Ectodermal cell (in vitro differentiated cells): ENCODE measurements around the gene DEFB119.
"Not testable (repeated sequence)": the region's sequence is repeated elsewhere in the genome, so short reads cannot be mapped to it uniquely, and the experiment has no call there.

ENCODE experiments used
- H3K27ac ChIP-seq: 2 replicates; pipeline ENCODE4 v1.7.0; 2013; ENCODE audit warnings: mild to moderate bottlenecking, low read depth, low read length; ENCODE audit not compliant: insufficient read depth, poor library complexity, severe bottlenecking
- H3K27me3 ChIP-seq: 2 replicates; pipeline ENCODE4 v1.7.0; 2013; ENCODE audit warnings: mild to moderate bottlenecking, low read length; ENCODE audit not compliant: insufficient read depth, control insufficient read depth, poor library complexity, severe bottlenecking
- H3K36me3 ChIP-seq: one replicate; pipeline ENCODE4 v1.7.0; 2013; ENCODE audit warnings: low read length; ENCODE audit not compliant: control insufficient read depth, insufficient read depth
- H3K4me1 ChIP-seq: one replicate; pipeline ENCODE4 v1.7.0; 2013; ENCODE audit warnings: low read length; ENCODE audit not compliant: control insufficient read depth, insufficient read depth
- H3K4me3 ChIP-seq: 2 replicates; pipeline ENCODE4 v1.7.0; 2013; ENCODE audit warnings: low read depth, low read length, control low read depth; ENCODE audit not compliant: insufficient read depth
- H3K9me3 ChIP-seq: 2 replicates; pipeline ENCODE4 v1.7.0; 2013; ENCODE audit warnings: mild to moderate bottlenecking, low read length, moderate library complexity; ENCODE audit not compliant: control insufficient read depth
- WGBS, 2 experiments: methylation state at CpG; one replicate each; pipeline ENCODE4 v1.1.7; 2013; ENCODE audit warnings: missing lambda C conversion rate in 2 of 2; 5-methylcytosine and 5-hydroxymethylcytosine counted together

Gene DEFB119

DNA sequence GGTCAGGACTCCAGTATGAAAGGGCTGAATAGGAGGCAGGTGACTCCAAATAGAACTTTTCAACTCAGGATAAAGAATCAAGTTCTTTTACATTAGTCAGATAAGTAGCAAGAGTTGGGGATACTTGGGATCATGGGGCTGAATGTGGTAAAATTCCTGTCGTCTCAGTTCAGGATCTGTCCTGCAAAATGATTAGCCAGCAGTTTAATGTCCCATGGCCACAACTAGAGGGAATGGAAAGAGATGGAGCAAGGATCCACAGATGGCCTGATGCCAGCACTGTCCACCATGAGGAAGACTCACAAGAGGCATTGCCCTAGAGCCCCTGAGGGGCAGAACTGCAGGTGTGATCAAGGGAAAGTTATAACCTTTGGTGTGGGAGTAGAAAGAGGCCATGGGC lies 13.5 kb upstream of the DEFB119 start:
- Histone ChIP-seq H3K36me3 (no peaks in the 10 kb centered on the region), H3K27me3 (no peaks in the 10 kb centered on the region), H3K9me3 (peaks cover 22% of the 10 kb centered on the region), H3K27ac (no peak overlapping the region), H3K4me3 (no peak overlapping the region), H3K4me1 (no peaks in the 10 kb centered on the region)
- WGBS, 2 experiments: 64 to 69% methylated on average over 1 of the region's 1 CpG

DNA sequence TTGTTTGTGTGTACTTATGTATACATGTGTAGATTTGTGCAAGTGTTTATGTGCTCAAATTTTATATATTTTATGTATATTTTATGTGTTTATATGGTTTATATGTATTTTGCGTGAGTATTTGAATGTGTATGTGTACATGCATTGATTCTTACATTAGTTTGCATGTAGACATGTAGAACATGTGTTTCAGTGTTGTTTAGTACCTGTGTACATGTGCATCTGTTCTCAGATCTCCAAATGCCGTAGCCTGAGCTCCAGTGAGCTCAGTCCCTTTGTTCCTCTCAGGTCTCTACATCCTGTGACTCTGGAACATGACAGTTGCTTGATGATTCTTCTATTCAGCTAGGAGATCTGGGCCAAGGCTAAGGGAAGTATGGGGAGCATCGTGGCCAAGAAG lies 4.5 kb upstream of the DEFB119 start:
- Histone ChIP-seq H3K4me3 (no peak overlapping the region), H3K27me3 (no peaks in the 10 kb centered on the region), H3K4me1 (no peaks in the 10 kb centered on the region), H3K27ac (no peak overlapping the region), H3K36me3 (no peaks in the 10 kb centered on the region), H3K9me3 (peaks cover 6% of the 10 kb centered on the region)
- 35 to 40% methylated on average over 3 of the region's 3 CpGs for WGBS, 2 experiments

DNA sequence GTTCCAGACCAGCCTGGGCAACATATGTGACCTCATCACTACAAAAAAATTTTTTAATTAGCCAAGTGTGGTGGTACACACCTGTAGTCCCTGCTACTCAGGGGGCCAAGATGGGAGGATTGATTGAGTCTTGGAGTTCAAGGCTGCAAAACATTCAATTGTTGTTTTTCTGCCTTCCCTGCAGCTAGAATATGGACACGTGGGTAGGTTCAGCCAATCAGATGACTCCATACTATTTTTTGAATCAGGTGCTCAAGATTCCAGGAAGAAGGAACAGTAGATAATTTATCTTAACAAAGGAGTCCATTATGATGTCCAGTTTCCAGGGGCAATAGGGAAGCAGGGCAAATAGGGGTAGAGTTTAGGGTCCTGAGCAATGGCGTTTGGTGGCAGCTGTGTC lies 2.4 kb upstream of the DEFB119 start:
- Histone ChIP-seq H3K27ac (no peak overlapping the region), H3K9me3 (peaks cover 4% of the 10 kb centered on the region), H3K4me1 (no peaks in the 10 kb centered on the region), H3K4me3 (no peak overlapping the region), H3K36me3 (no peaks in the 10 kb centered on the region), H3K27me3 (no peaks in the 10 kb centered on the region)
- WGBS, 2 experiments: 45 to 55% methylated on average over 2 of the region's 2 CpGs

DNA sequence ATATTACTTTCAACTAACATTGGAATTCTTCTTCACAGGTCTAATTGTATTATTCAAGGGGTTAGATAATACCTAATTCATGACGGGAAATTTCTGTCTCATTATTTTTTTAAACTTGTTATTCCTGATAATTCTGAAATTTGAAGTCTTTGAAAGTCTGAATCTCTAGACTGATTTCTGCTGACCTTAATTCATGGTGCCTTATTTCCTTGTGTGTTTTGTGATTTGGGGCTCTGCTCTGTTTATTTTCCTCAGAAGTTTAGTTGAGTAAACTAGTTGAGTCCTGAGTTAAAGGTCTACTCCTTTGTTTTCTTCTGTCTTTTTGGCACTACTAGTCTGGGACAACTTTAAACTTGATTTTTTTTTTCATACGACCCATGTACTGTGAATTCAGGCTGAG lies 16.0 kb downstream of the DEFB119 start:
- no peak overlapping the region for H3K27ac ChIP-seq
- H3K27me3 ChIP-seq: no peaks in the 10 kb centered on the region
- H3K36me3 ChIP-seq: no peaks in the 10 kb centered on the region
- H3K4me1 ChIP-seq: no peaks in the 10 kb centered on the region
- WGBS, 2 experiments: 50 to 67% methylated on average over 1 to 2 of the region's 2 CpGs
- H3K4me3 ChIP-seq: no peak overlapping the region
- H3K9me3 ChIP-seq: peaks cover 9% of the 10 kb centered on the region

DNA sequence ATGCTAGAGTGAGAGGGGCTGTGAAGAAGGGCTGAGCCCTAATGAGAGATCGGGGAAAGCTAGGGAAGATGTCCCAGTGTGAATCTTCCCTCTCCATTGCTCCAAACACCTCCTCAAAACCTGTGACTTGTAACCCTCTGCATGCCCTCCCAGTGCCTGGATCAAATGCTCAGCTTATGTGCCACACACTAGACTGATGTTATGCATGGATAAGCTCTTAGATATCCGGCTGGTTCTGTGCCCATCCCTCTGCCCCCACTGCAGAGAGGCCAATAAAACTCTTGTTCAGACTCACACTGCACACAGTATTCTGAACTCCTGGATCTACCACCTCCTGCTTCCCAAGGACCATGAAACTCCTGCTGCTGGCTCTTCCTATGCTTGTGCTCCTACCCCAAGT lies 22.1 kb downstream of the DEFB119 start, which contains the start of gene DEFB118:
Gene DEFB118 (plus strand): TSS at position 301 of the 400 bp plus-strand sequence. CDS start 50 bp downstream, at position 351.
- Histone ChIP-seq H3K36me3 (no peaks in the 10 kb centered on the region), H3K4me3 (no peak within 1 kb of the TSS), H3K27ac (no peak within 1 kb of the TSS), H3K9me3 (peaks cover 11% of the 10 kb centered on the region), H3K4me1 (no peaks in the 10 kb centered on the region), H3K27me3 (no peaks in the 10 kb centered on the region)
- WGBS, 2 experiments: 72 to 76% methylated on average over 2 of the region's 2 CpGs

DNA sequence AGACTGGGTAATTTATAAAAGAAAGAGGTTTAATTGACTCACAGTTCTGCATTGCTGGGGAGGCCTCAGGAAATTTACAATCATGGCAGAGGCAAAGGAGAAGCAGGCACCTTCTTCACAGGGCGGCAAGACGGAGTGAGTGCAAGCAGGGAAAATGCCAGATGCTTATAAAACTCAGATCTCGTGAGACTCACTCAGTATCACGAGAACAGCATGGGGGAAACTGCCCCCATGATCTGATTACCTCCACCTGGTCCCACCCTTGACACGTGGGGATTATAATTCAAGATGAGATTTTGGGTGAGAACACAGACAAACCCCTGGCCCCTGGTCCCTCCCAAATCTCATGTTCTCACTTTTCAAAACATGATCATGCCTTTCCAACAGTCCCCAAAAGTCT lies 26.1 kb downstream of the DEFB119 start:
- not testable (repeated sequence) for H3K27ac ChIP-seq, H3K9me3 ChIP-seq, H3K27me3 ChIP-seq, H3K4me1 ChIP-seq, H3K4me3 ChIP-seq, H3K36me3 ChIP-seq
- 56 to 61% methylated on average over 5 of the region's 5 CpGs for WGBS, 2 experiments

DNA sequence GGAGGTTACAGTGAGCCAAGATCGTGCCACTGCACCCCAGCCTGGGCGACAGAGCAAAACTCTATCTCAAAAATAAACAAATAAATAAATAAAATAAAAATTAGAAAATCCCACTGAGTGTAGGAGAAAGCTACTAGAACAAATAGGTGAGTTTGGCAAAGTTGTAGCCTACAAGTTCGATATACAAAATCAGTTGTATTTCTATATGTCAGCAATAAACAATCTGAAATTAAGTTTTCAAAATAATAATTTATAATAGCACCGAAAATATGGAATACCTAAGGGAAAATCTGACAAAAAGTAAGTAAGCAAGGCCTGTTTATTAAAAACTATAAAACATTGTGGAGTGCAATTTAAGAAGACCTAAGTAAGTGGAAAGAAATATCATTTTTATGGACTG lies 27.1 kb downstream of the DEFB119 start:
- WGBS, 2 experiments: 60 to 69% methylated on average over 1 to 2 of the region's 4 CpGs

DNA sequence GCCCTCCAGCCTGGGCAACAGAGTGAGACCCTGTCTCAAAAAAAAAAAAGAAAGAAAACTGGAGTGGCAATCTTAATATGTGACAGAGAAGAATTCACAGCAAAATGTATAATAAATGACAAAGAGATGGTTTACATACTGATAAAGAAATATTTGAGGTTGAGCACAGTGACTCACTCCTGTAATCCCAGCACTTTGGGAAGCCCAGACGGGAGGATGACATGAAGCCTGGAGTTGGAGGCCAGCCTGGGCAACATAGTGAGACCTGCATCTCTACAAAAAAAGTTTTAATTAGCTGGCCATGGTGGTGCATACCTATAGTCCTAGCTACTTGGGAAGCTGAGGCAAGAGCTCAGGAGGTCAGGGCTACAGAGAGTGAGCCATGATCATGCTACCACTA lies 34.4 kb downstream of the DEFB119 start:
- Histone ChIP-seq H3K9me3 (peaks cover 16% of the 10 kb centered on the region), H3K36me3 (no peaks in the 10 kb centered on the region), H3K27me3 (no peaks in the 10 kb centered on the region), H3K27ac (no peak overlapping the region), H3K4me3 (no peak overlapping the region), H3K4me1 (no peaks in the 10 kb centered on the region)
- WGBS, 2 experiments: 52 to 61% methylated on average over 1 of the region's 1 CpG

More for the DNA sequence above, 27.1 kb downstream of the DEFB119 start:
- Histone ChIP-seq H3K4me3 (no peak overlapping the region), H3K4me1 (no peaks in the 10 kb centered on the region), H3K9me3 (peaks cover 6% of the 10 kb centered on the region), H3K27ac (no peak overlapping the region), H3K36me3 (no peaks in the 10 kb centered on the region), H3K27me3 (no peaks in the 10 kb centered on the region)

DNA sequence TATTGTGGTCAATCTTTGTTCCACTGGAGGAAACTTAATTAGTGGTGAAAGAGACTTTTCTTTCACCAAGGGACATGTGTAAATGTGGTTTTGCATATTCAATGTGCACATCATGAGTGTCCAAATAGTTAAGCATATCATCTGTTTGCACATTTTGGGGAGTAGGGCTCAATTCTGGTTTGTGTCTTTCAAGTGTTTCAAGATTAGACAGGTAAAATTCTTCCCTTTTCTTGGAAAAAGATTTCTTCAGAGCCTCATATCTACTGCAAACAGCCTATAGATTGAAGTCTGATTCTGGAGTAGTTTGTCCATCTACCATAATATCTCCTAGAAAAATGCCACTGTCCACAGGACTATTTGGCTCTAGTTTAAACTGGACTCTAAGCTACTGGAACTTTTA lies 48.9 kb downstream of the DEFB119 start:
- H3K27me3 ChIP-seq: no peaks in the 10 kb centered on the region
- no peak overlapping the region for H3K27ac ChIP-seq
- H3K36me3 ChIP-seq: no peaks in the 10 kb centered on the region
- H3K9me3 ChIP-seq: peaks cover 14% of the 10 kb centered on the region
- H3K4me3 ChIP-seq: no peak overlapping the region
- H3K4me1 ChIP-seq: no peaks in the 10 kb centered on the region

DNA sequence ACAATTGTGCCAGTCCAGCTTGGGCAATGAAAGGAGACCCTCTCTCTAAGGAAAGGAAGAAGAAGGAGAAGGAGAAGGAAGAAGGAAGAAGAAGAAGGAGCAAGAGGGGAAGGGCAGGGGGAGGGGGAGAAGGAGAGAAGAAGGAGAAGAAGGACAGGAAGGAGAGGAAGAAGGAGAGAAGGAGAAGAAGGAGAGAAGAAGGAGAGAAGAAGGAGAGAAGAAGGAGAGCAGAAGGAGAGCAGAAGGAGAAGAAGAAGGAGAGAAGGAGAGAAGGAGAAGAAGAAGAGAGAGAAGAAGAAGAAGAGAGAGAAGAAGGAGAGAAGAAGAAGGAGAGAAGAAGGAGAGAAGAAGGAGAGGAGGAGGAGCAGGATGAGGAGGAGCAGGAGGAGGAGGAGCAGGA lies 59.5 kb downstream of the DEFB119 start:
- no peak overlapping the region for H3K4me3 ChIP-seq
- H3K9me3 ChIP-seq: peaks cover 12% of the 10 kb centered on the region
- H3K27me3 ChIP-seq: no peaks in the 10 kb centered on the region
- no peak overlapping the region for H3K27ac ChIP-seq
- H3K36me3 ChIP-seq: no peaks in the 10 kb centered on the region
- no peaks in the 10 kb centered on the region for H3K4me1 ChIP-seq
